A673 (cell line): ENCODE data around the gene IDUA.
A peak's percentile ranks its signal among the peaks of the same experiment; 100 is the strongest.

ENCODE experiments used
- CTCF ChIP-seq: fragments of 300-800, 200-600 bp; sonication (generic); conservative IDR thresholded peaks from 2 replicates; pipeline ENCODE4 v1.5.1; 2017; ENCODE audit warnings: low read depth, mild to moderate bottlenecking, antibody characterized with exemption, low read length, moderate library complexity, mixed read lengths
- EZH2 ChIP-seq: fragments of 200-600 bp; sonication (generic); IDR thresholded peaks from 2 replicates; pipeline ENCODE4 v1.6.1; 2017; ENCODE audit warnings: borderline replicate concordance, low read depth, mild to moderate bottlenecking, mixed read lengths, antibody characterized with exemption, low read length; ENCODE audit not compliant: poor library complexity, severe bottlenecking

DNA sequence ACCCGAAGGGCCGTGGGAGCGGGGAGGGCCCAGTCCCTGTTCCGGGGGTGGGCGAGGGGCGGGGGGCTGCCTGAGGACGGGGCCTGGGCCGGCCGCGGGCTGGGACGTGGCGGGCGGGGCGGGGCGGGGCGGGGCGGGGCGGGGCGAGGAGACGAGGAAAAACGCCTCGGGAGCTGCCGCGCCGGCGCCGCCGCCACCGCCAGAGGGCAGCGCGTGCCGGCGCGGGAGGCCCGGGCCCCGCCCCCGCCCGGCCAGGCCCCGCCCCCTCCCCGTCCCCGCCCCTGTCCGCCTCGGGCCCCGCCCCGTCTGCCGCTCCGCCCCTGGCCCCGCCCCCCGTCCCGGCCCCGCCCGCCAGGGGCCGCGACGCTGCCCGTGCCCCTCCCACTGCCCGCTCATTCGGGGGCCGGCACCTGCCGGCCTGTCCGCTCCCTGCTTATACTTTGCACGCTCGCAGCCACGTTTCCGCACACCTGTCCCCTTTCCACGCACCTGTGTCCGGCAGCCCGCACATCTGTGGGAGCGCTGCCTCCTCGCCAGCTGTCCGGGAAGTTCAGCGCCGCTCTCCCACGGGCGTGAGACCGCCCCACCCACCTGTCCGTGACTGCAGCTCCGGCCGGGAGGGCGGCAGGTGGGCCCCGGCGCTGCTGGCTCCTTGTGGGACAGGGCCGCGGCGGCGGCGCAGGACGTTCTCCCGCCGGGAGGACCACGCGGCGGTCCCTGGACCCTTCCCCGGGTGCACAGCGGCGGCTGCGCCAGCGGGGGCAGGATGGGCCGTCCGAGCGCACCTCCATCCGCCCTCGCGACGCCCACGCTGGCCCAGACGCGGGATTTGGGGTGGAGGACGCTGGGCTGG lies 22.9 kb downstream of the IDUA start:
- 0 out of 2 replicates have a peak, but pooled peaks have one; percentile 19 for TF ChIP-seq CTCF
- TF ChIP-seq EZH2: no peak
